OCI-LY7 (cell line): Measurements from ENCODE around the gene TEX29. TPM values are rescaled to one million over a fixed set of nuclear protein-coding genes. Genes with fewer than 3 reads are reported as not detected.

ENCODE experiments used
- BruUV-seq: library from RNA; stranded (reverse); fragments of 400-500 nt; replicated peaks from 2 replicates; lab custom pipeline; 2021; lab: Mats Ljungman, UMichigan
- CTCF ChIA-PET: fragments of 300-600 bp; sonication (Branson Sonifier 250); formaldehyde crosslinking; loops from one replicate; lab custom pipeline; 2022; ENCODE audit warnings: antibody characterized with exemption; ENCODE audit not compliant: unreplicated experiment; lab: Charles Lee
- POLR2A ChIA-PET: fragments of 300-600 bp; sonication (Branson Sonifier 250); formaldehyde crosslinking; loops from one replicate; lab custom pipeline; 2022; ENCODE audit warnings: antibody characterized with exemption; lab: Charles Lee
- DNase-seq: peaks from one replicate; pipeline ENCODE4 v3.0.0-alpha.2; 2015; ENCODE audit warnings: low spot score
- H2AFZ ChIP-seq: fragments of 200-600 bp; sonication (generic), shearing (Covaris generic); 2 replicates; pipeline ENCODE4 v1.6.1; 2014; ENCODE audit warnings: mild to moderate bottlenecking, antibody characterized with exemption, low read length, moderate library complexity
- H3K27ac ChIP-seq: fragments of 200-600 bp; sonication (generic); 2 replicates; pipeline ENCODE4 v1.5.1; 2014; ENCODE audit warnings: mixed run types, low read depth, mild to moderate bottlenecking, moderate library complexity, low read length, inconsistent platforms; ENCODE audit not compliant: poor library complexity, severe bottlenecking
- H3K36me3 ChIP-seq: fragments of 200-600 bp; sonication (generic); 2 replicates; pipeline ENCODE4 v1.6.1; 2014; ENCODE audit warnings: mild to moderate bottlenecking, antibody characterized with exemption, low read length, moderate library complexity, mixed read lengths; ENCODE audit not compliant: insufficient read depth
- H3K4me1 ChIP-seq: fragments of 200-600 bp; sonication (generic); 2 replicates; pipeline ENCODE4 v1.5.1; 2014; ENCODE audit warnings: mild to moderate bottlenecking, low read length; ENCODE audit not compliant: insufficient read depth, poor library complexity, severe bottlenecking
- H3K4me2 ChIP-seq: fragments of 200-600 bp; sonication (generic); 2 replicates; pipeline ENCODE4 v1.6.1; 2014; ENCODE audit warnings: mild to moderate bottlenecking, low read length
- H3K4me3 ChIP-seq: fragments of 200-600 bp; sonication (generic); 2 replicates; pipeline ENCODE4 v1.5.1; 2014; ENCODE audit warnings: mild to moderate bottlenecking, low read depth, low read length; ENCODE audit not compliant: poor library complexity, severe bottlenecking
- H3K79me2 ChIP-seq: fragments of 200-600 bp; sonication (generic); 2 replicates; pipeline ENCODE4 v1.6.1; 2016; ENCODE audit warnings: low read depth, mild to moderate bottlenecking, low read length, moderate library complexity, mixed read lengths; ENCODE audit not compliant: insufficient read depth
- H3K9me2 ChIP-seq: fragments of 200-600 bp; sonication (generic); 2 replicates; pipeline ENCODE4 v1.6.1; 2016; ENCODE audit warnings: mild to moderate bottlenecking, low read length, mixed read lengths; ENCODE audit not compliant: insufficient read depth
- H3K9me3 ChIP-seq: fragments of 200-600 bp; sonication (generic); 2 replicates; pipeline ENCODE4 v1.6.1; 2014; ENCODE audit warnings: mild to moderate bottlenecking, mixed run types, low read length, mixed read lengths
- H4K20me1 ChIP-seq: fragments of 200-600 bp; sonication (generic); 2 replicates; pipeline ENCODE4 v1.6.1; 2014; ENCODE audit warnings: mild to moderate bottlenecking, antibody characterized with exemption, low read length, moderate library complexity, mixed read lengths; ENCODE audit not compliant: insufficient read depth
- EZH2phosphoT487 ChIP-seq: fragments of 200-600 bp; sonication (generic); IDR thresholded peaks from 2 replicates; pipeline ENCODE4 v1.6.1; 2018; ENCODE audit warnings: low read depth, borderline replicate concordance, mild to moderate bottlenecking, mixed run types, antibody characterized with exemption, low read length, moderate library complexity, mixed read lengths
- intact Hi-C: fragments of 100-400 bp; cut with micrococcal nuclease; formaldehyde crosslinking; loops from one replicate; pipeline ENCODE4 v1.10.0; 2022; ENCODE audit not compliant: unreplicated experiment
- total RNA-seq, 2 experiments: library from RNA; depleted of rRNA in 1 of 2; stranded (reverse); fragments of >200 nt in 1 of 2; shearing (Covaris generic) in 1 of 2; gene quantifications; 2 replicates each; pipeline ENCODE4 v1.2.3, GENCODE V29; 2014 to 2022
- TF ChIP-seq, protein P1 (sequence below): fragments of 200-600 bp; sonication (generic); conservative IDR thresholded peaks from 2 replicates; pipeline ENCODE4 v1.5.1; 2014; ENCODE audit warnings: mild to moderate bottlenecking, antibody characterized with exemption, low read length, moderate library complexity, mixed read lengths

TEX29 gene
- total RNA-seq, 2 experiments from 2014 or later, result not detected

DNA sequence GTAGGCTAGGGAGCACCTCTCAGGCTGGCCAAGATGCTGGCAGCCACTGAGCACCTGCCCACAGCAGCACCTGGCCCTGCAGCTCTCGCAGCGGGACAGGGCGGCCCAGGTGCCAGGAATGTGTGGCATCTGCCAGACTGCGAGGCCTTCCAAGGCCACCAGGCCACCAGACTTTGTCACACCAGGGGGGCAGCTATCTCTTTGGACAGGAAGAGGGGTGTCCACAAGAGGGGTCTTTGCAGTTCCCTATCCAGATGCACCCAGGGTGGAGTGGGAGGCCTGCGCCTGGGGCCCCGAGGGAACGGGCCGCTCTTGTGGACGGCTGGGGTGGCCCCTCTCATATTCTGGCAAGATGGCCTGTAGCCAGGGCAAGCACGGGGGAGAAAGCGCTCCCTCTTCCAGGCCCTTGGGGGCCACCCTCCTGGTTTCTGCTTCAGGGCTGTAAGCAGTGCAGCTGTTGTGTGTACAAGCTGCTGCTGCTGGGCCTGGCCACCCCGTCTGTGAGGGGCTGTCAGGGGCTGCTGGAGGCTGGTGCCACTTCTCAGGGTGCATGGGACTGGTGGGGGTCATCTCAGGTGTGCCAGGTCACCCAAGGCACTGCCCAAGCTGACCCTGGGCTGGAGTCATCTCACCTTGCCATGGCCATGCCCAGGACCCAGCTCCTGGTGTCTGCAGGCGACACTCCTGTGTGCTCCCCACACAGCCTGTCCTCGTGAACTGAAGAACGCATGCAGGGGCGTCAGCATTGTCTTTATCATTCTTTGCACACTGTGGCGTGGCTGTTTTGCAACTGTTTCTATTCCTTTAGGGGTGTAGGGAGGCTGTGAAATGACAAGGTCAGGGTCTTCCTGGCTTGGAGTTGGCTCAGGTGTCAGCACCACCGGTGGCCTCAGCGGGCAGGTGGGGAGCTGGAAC, 1.8 kb downstream of the TEX29 start:
- no peak overlapping the region for H2AFZ ChIP-seq
- no peaks in the 10 kb centered on the region for H3K79me2 ChIP-seq
- H3K36me3 ChIP-seq, result no peaks in the 10 kb centered on the region
- ChIA-PET CTCF (no interaction called here), POLR2A (interaction anchor here (0.7 kb wide), 1 partner anchor 253 kb away, joined by 3 read pairs; no protein-coding TSS in a partner anchor)
- no peaks in the 10 kb centered on the region for H3K4me1 ChIP-seq
- H3K27ac ChIP-seq, result no peak overlapping the region
- no peak overlapping the region for H3K4me3 ChIP-seq
- H3K4me2 ChIP-seq, result no peak overlapping the region
- no TSS peak for BruUV-seq
- no peaks in the 10 kb centered on the region for H3K9me2 ChIP-seq
- DNase-seq, result no peak
- no peaks in the 10 kb centered on the region for H4K20me1 ChIP-seq
- intact Hi-C loops, result no loop called here
- H3K9me3 ChIP-seq, result no peaks in the 10 kb centered on the region
- TF ChIP-seq EZH2phosphoT487, result no peak
- TF ChIP-seq, protein P1, sequence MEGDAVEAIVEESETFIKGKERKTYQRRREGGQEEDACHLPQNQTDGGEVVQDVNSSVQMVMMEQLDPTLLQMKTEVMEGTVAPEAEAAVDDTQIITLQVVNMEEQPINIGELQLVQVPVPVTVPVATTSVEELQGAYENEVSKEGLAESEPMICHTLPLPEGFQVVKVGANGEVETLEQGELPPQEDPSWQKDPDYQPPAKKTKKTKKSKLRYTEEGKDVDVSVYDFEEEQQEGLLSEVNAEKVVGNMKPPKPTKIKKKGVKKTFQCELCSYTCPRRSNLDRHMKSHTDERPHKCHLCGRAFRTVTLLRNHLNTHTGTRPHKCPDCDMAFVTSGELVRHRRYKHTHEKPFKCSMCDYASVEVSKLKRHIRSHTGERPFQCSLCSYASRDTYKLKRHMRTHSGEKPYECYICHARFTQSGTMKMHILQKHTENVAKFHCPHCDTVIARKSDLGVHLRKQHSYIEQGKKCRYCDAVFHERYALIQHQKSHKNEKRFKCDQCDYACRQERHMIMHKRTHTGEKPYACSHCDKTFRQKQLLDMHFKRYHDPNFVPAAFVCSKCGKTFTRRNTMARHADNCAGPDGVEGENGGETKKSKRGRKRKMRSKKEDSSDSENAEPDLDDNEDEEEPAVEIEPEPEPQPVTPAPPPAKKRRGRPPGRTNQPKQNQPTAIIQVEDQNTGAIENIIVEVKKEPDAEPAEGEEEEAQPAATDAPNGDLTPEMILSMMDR, result no peak

DNA sequence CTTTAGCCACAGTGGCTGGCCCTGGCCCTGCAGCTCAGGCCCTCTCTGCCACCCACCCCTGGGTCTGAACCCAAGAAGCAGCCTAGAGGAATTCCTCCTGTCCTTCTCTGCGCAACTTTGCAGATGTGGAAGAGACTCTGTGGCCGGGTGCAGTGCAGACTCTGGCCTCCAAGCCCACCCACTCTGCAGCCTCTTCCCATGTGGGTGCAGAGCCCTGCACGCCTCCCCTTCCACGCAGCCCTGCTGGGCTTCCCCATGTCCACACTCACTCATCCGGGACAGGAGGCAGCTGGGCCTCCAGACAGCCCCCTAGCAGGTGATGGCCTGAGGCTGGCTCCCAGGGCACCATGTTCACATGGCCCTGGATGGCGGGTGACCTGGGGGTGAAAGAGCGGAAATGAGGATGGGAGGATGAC, 2.5 kb downstream of the TEX29 start:
- DNase-seq, result no peak
- BruUV-seq, result no TSS peak
- no peaks in the 10 kb centered on the region for H3K36me3 ChIP-seq
- H3K4me1 ChIP-seq, result no peaks in the 10 kb centered on the region
- intact Hi-C loops, result no loop called here
- no peaks in the 10 kb centered on the region for H3K9me3 ChIP-seq
- POLR2A ChIA-PET, result no interaction called here
- H4K20me1 ChIP-seq, result no peaks in the 10 kb centered on the region
- no peak overlapping the region for H3K4me3 ChIP-seq
- no peak overlapping the region for H3K27ac ChIP-seq
- TF ChIP-seq, protein P1, result no peak
- no peak for TF ChIP-seq EZH2phosphoT487
- H3K9me2 ChIP-seq, result no peaks in the 10 kb centered on the region
- H2AFZ ChIP-seq, result no peak overlapping the region
- CTCF ChIA-PET, result no interaction called here
- H3K79me2 ChIP-seq, result no peaks in the 10 kb centered on the region
- H3K4me2 ChIP-seq, result no peak overlapping the region

DNA sequence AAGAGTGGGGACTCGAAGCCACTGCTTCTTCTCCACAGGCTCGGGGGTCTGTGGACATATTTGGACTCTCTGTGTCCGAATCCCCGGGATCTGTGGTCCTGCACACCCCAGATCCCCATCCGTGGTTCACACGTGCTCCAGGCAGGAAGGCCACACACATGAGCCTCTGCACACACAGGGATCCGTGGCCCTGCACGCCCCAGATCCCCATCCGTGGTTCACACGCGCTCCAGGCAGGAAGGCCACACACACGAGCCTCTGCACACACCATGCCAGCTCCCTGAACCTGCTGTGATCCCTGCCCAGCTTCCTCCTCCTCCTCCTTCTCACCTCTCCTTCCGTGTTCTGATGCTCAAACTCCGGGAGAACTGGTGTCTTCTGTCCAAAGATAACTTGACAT, 3.1 kb downstream of the TEX29 start:
- ChIA-PET POLR2A (no interaction called here), CTCF (no interaction called here)
- H3K9me3 ChIP-seq, result no peaks in the 10 kb centered on the region
- H2AFZ ChIP-seq, result no peak overlapping the region
- no peaks in the 10 kb centered on the region for H3K4me1 ChIP-seq
- TF ChIP-seq EZH2phosphoT487, result no peak
- TF ChIP-seq, protein P1, result no peak
- intact Hi-C loops, result no loop called here
- no peak overlapping the region for H3K4me2 ChIP-seq
- no peak overlapping the region for H3K27ac ChIP-seq
- H3K36me3 ChIP-seq, result no peaks in the 10 kb centered on the region
- BruUV-seq, result no TSS peak
- no peaks in the 10 kb centered on the region for H3K9me2 ChIP-seq
- H3K4me3 ChIP-seq, result no peak overlapping the region
- no peaks in the 10 kb centered on the region for H4K20me1 ChIP-seq
- DNase-seq, result no peak
- H3K79me2 ChIP-seq, result no peaks in the 10 kb centered on the region
